IMR-90 (cell line): ENCODE measurements around the gene EIF2A. TPM values are rescaled to one million over a fixed set of nuclear protein-coding genes. Genes with fewer than 3 reads are reported as not detected.

Experiments used
- ATAC-seq: fragments of 200-7000 bp; cut with Tn5 transposase; 2 replicates; pipeline ENCODE4 v1.9.1; 2020; ENCODE audit warnings: low read depth, mild to moderate bottlenecking, moderate library complexity
- BruUV-seq: library from RNA; stranded (reverse); fragments of 400-500 nt; replicated peaks from 2 replicates; lab custom pipeline; 2021; lab: Mats Ljungman, UMichigan
- CTCF ChIA-PET: fragments of 300-600 bp; formaldehyde crosslinking; extraction: SDS; loops from one replicate; lab custom pipeline; 2021; ENCODE audit warnings: antibody characterized with exemption; lab: Yijun Ruan, JAX
- POLR2A ChIA-PET: fragments of 300-600 bp; sonication (Branson Sonifier 250); formaldehyde crosslinking; loops from one replicate; lab custom pipeline; 2022; ENCODE audit warnings: antibody characterized with exemption; ENCODE audit not compliant: unreplicated experiment; lab: Charles Lee
- DNase-seq: peaks from one replicate; pipeline ENCODE4 v3.0.0; 2013
- H2AFZ ChIP-seq: replicated peaks from 2 replicates; pipeline ENCODE3; 2013; ENCODE audit warnings: low read length, mild to moderate bottlenecking; ENCODE audit not compliant: poor library complexity
- H2AK5ac ChIP-seq: 2 replicates; pipeline ENCODE4 v1.6.1; 2013; ENCODE audit warnings: low read depth, low read length, inconsistent platforms
- H2AK9ac ChIP-seq: replicated peaks from 2 replicates; pipeline ENCODE3; 2013; ENCODE audit warnings: mild to moderate bottlenecking, low read depth, low read length, moderate library complexity; ENCODE audit not compliant: poor library complexity
- H2BK120ac ChIP-seq: 2 replicates; pipeline ENCODE4 v1.6.1; 2013; ENCODE audit warnings: low read depth, low read length, inconsistent platforms
- H2BK15ac ChIP-seq: 3 replicates; pipeline ENCODE4 v1.6.1; 2013; ENCODE audit warnings: low read depth, low read length, inconsistent platforms
- H2BK20ac ChIP-seq: 2 replicates; pipeline ENCODE4 v1.6.1; 2013; ENCODE audit warnings: low read depth, mild to moderate bottlenecking, inconsistent platforms, low read length, moderate library complexity
- H2BK5ac ChIP-seq: 2 replicates; pipeline ENCODE4 v1.6.1; 2013; ENCODE audit warnings: mild to moderate bottlenecking, low read depth, low read length, inconsistent platforms; ENCODE audit not compliant: poor library complexity, severe bottlenecking
- H3K14ac ChIP-seq: replicated peaks from 2 replicates; pipeline ENCODE4 v1.6.1; 2013; ENCODE audit warnings: low read depth, low read length, inconsistent platforms
- H3K18ac ChIP-seq: 2 replicates; pipeline ENCODE4 v1.6.1; 2013; ENCODE audit warnings: low read depth, low read length, control low read depth
- H3K23ac ChIP-seq: 2 replicates; pipeline ENCODE4 v1.6.1; 2013; ENCODE audit warnings: low read depth, low read length, inconsistent platforms
- H3K27ac ChIP-seq: 2 replicates; pipeline ENCODE4 v1.5.1; 2013; ENCODE audit warnings: mild to moderate bottlenecking, control low read depth, low read length; ENCODE audit not compliant: insufficient read depth
- H3K27me3 ChIP-seq: 2 replicates; pipeline ENCODE4 v1.6.1; 2013; ENCODE audit warnings: low read length; ENCODE audit not compliant: control insufficient read depth, insufficient read depth
- H3K36me3 ChIP-seq: 2 replicates; pipeline ENCODE4 v1.6.1; 2013; ENCODE audit warnings: low read length, mixed read lengths; ENCODE audit not compliant: control insufficient read depth, insufficient read depth
- H3K4ac ChIP-seq: 2 replicates; pipeline ENCODE4 v1.6.1; 2013; ENCODE audit warnings: low read depth, low read length, inconsistent platforms
- H3K4me1 ChIP-seq: 2 replicates; pipeline ENCODE4 v1.6.1; 2013; ENCODE audit warnings: low read length, mixed read lengths; ENCODE audit not compliant: control insufficient read depth, insufficient read depth
- H3K4me2 ChIP-seq: 2 replicates; pipeline ENCODE4 v1.6.1; 2013; ENCODE audit warnings: low read depth, mild to moderate bottlenecking, control low read depth, low read length, moderate library complexity
- H3K4me3 ChIP-seq: 2 replicates; pipeline ENCODE4 v1.5.1; 2013; ENCODE audit warnings: low read depth, mild to moderate bottlenecking, control low read depth, low read length, moderate library complexity; ENCODE audit not compliant: insufficient read depth
- H3K56ac ChIP-seq: 2 replicates; pipeline ENCODE4 v1.6.1; 2013; ENCODE audit warnings: low read length, inconsistent platforms; ENCODE audit not compliant: insufficient read depth; ENCODE audit errors: extremely low read depth
- H3K79me1 ChIP-seq, 2 experiments: 2 replicates each; pipeline ENCODE4 v1.6.1; 2013; ENCODE audit warnings: low read length in 2 of 2, inconsistent platforms in 1 of 2, low read depth in 1 of 2
- H3K9ac ChIP-seq: 2 replicates; pipeline ENCODE4 v1.6.1; 2013; ENCODE audit warnings: low read depth, low read length, control low read depth
- H3K9me1 ChIP-seq: 2 replicates; pipeline ENCODE4 v1.6.1; 2013; ENCODE audit warnings: low read length, inconsistent platforms; ENCODE audit not compliant: insufficient read depth
- H3K9me3 ChIP-seq: 2 replicates; pipeline ENCODE4 v1.6.1; 2013; ENCODE audit warnings: low read length; ENCODE audit not compliant: control insufficient read depth, insufficient read depth
- H4K20me1 ChIP-seq: 2 replicates; pipeline ENCODE4 v1.6.1; 2013; ENCODE audit warnings: low read length, inconsistent platforms; ENCODE audit not compliant: insufficient read depth
- H4K5ac ChIP-seq: 2 replicates; pipeline ENCODE4 v1.6.1; 2013; ENCODE audit warnings: mild to moderate bottlenecking, low read depth, low read length, control low read depth
- H4K8ac ChIP-seq, 2 experiments: 2 replicates each; pipeline ENCODE4 v1.6.1; 2013; ENCODE audit warnings: low read depth in 2 of 2, low read length in 2 of 2, control low read depth in 1 of 2, inconsistent platforms in 1 of 2
- H4K91ac ChIP-seq: 2 replicates; pipeline ENCODE4 v1.6.1; 2013; ENCODE audit warnings: low read depth, low read length, inconsistent platforms; ENCODE audit not compliant: insufficient read depth
- CEBPB ChIP-seq: IDR thresholded peaks from 2 replicates; pipeline ENCODE4 v1.6.1; 2012; ENCODE audit warnings: low read depth, low read length, improper control_type of control experiment
- CHD1 ChIP-seq: IDR thresholded peaks from 2 replicates; pipeline ENCODE4 v1.6.1; 2012; ENCODE audit warnings: low read depth, low read length, improper control_type of control experiment
- ELK1 ChIP-seq: fragments of 150-350 bp; IDR thresholded peaks from 2 replicates; pipeline ENCODE4 v1.6.1; 2016; ENCODE audit warnings: low read depth, mild to moderate bottlenecking, low read length, moderate library complexity, borderline replicate concordance
- FOS ChIP-seq: fragments of 150-350 bp; IDR thresholded peaks from 2 replicates; pipeline ENCODE4 v1.6.1; 2016; ENCODE audit warnings: low read depth, low read length
- MAFK ChIP-seq: IDR thresholded peaks from 2 replicates; pipeline ENCODE4 v1.6.1; 2012; ENCODE audit warnings: low read depth, low read length, improper control_type of control experiment
- NFE2L2 ChIP-seq: fragments of 150-350 bp; IDR thresholded peaks from 2 replicates; pipeline ENCODE4 v1.6.1; 2016; ENCODE audit warnings: low read depth, mild to moderate bottlenecking, low read length
- POLR2A ChIP-seq: IDR thresholded peaks from 2 replicates; pipeline ENCODE4 v1.6.1; 2012; ENCODE audit warnings: mild to moderate bottlenecking, low read depth, low read length
- RAD21 ChIP-seq: IDR thresholded peaks from 2 replicates; pipeline ENCODE4 v1.6.1; 2012; ENCODE audit warnings: low read length, improper control_type of control experiment
- RCOR1 ChIP-seq: IDR thresholded peaks from 2 replicates; pipeline ENCODE4 v1.6.1; 2012; ENCODE audit warnings: mild to moderate bottlenecking, low read length, improper control_type of control experiment; ENCODE audit not compliant: insufficient replicate concordance
- RFX5 ChIP-seq: IDR thresholded peaks from 2 replicates; pipeline ENCODE4 v1.8.0; 2012; ENCODE audit warnings: low read depth, mild to moderate bottlenecking, low read length, moderate library complexity
- SMC3 ChIP-seq: fragments of 150-350 bp; IDR thresholded peaks from 2 replicates; pipeline ENCODE4 v1.6.1; 2016; ENCODE audit warnings: low read depth, mild to moderate bottlenecking, antibody characterized with exemption, low read length, moderate library complexity
- USF2 ChIP-seq: fragments of 150-350 bp; IDR thresholded peaks from 2 replicates; pipeline ENCODE4 v1.6.1; 2017; ENCODE audit warnings: mild to moderate bottlenecking, antibody characterized with exemption, low read length, low read depth
- WGBS, 2 experiments: methylation state at CpG; one replicate each; pipeline versions ENCODE4 v1.1.5 to v1.1.7; 2013; ENCODE audit warnings: missing lambda C conversion rate in 2 of 2; ENCODE audit not compliant: insufficient read length in 1 of 2; ENCODE audit errors: extremely low coverage in 2 of 2; 5-methylcytosine and 5-hydroxymethylcytosine counted together
- dilution Hi-C: fragments of 300-500 bp; cut with HindIII; formaldehyde crosslinking; loops from one replicate; pipeline ENCODE4 v1.14.3; 2018; ENCODE audit warnings: low sequenced_read_pairs; ENCODE audit not compliant: unreplicated experiment
- in situ Hi-C: fragments of 300-500 bp; cut with MboI; formaldehyde crosslinking; loops from 3 replicates; pipeline ENCODE4 v1.14.3; 2019; ENCODE audit warnings: low sequenced_read_pairs, inconsistent platforms, mixed read lengths
- intact Hi-C: fragments of 100-400 bp; cut with micrococcal nuclease; formaldehyde crosslinking; loops from 2 replicates; pipeline ENCODE4 v1.10.0; 2022
- polyA plus RNA-seq, 3 experiments: library from polyadenylated mRNA; depleted of rRNA; stranded (reverse); fragments of >200 nt; gene quantifications; 2 replicates each; pipeline ENCODE4 v1.2.3, GENCODE V29; 2012; ENCODE audit warnings: low replicate concordance in 1 of 3
- total RNA-seq: library from RNA; depleted of rRNA; stranded (reverse); fragments of >200 nt; gene quantifications from 2 replicates; pipeline ENCODE4 v1.2.3, GENCODE V29; 2012

EIF2A gene
- total and polyA plus RNA-seq, 2 of the 4 experiments (the other 2 are of a cell fraction) = 61.2 to 166 TPM

GRCh38 chr3:150611666-150612065, 65.1 kb downstream of the EIF2A start:
- Histone ChIP-seq H3K36me3 (peaks cover 5% of the 10 kb centered on the region), H2AFZ (no peak overlapping the region), H4K8ac (no peak overlapping the region), H3K23ac (no peak overlapping the region), H3K9me3 (no peaks in the 10 kb centered on the region), H3K9ac (no peak overlapping the region), H3K4ac (no peak overlapping the region), H2BK5ac (no peak overlapping the region), H3K27ac (no peak overlapping the region), H4K91ac (no peak overlapping the region), H3K79me1 (peaks cover 8 to 40% of the 10 kb centered on the region in 2 experiments; a peak in 2 of 4 replicates), H3K14ac (no peak overlapping the region), H2BK120ac (no peak overlapping the region), H2AK5ac (no peak overlapping the region), H3K56ac (no peak overlapping the region), H4K5ac (no peak overlapping the region), H3K4me2 (no peak overlapping the region), H3K27me3 (no peaks in the 10 kb centered on the region), H3K4me1 (no peaks in the 10 kb centered on the region), H2AK9ac (no peak overlapping the region), H3K18ac (no peak overlapping the region), H3K4me3 (no peak overlapping the region), H2BK20ac (no peak overlapping the region), H3K9me1 (no peaks in the 10 kb centered on the region; the same call in 1 of the 2 replicates), H4K20me1 (peaks cover 32% of the 10 kb centered on the region), H2BK15ac (no peak overlapping the region)
- ChIA-PET CTCF (no interaction called here), POLR2A (no interaction called here)
- ATAC-seq (no peak), DNase-seq (no peak)
- no TSS peak for BruUV-seq
- intact Hi-C loops (no loop called here), in situ Hi-C loops (no loop called here), dilution Hi-C loops (no loop called here)
- TF ChIP-seq FOS (no peak), RCOR1 (no peak), USF2 (no peak), ELK1 (no peak), POLR2A (no peak), NFE2L2 (no peak), CHD1 (no peak), CEBPB (no peak), RAD21 (no peak), RFX5 (no peak), MAFK (no peak), SMC3 (no peak)
- 91% methylated on average over 22 of the region's 34 CpGs; no CpG with 5 or more reads in 1 of the 2 experiments for WGBS, 2 experiments
